Measurements from ENCODE around the gene IWS1. TPM values are rescaled to one million over a fixed set of nuclear protein-coding genes. Genes with fewer than 3 reads are reported as not detected.

IWS1 gene
- total RNA-seq, 1 experiment from 2014 or later, result 46.6 TPM

DNA sequence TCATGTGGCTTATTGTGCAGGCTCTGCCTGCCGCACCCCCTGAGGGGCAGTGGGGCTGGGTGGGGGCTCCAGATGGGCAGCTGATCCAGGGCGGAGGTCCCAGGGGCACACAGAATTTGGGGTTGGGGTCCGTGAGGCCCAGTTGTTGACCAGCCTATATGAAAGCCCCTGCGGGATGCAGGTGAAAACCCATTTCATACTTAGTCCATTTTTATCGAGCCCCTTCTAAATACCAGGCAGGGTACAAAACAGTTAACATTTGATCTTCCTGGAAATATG lies 39.8 kb upstream of the IWS1 start:
- H3K27ac ChIP-seq (ENCODE audit: low read depth, low read length), result no peak overlapping the region
- no TSS peak for BruUV-seq (replicated peaks)
- no peak overlapping the region for H3K4me2 ChIP-seq (ENCODE audit: low read length)
- no peaks in the 10 kb centered on the region for H3K79me2 ChIP-seq (ENCODE audit: insufficient read depth, low read length)
- DNase-seq (ENCODE audit: low read depth, low spot score) (no peak), ATAC-seq (no peak)
- no peak overlapping the region for H3K9ac ChIP-seq (ENCODE audit: low read length)
- H3K9me3 ChIP-seq (ENCODE audit: control insufficient read depth in 1 of 2, insufficient read depth in 1 of 2, low read depth in 1 of 2, low read length in 2 of 2), result no peaks in the 10 kb centered on the region
- H3K9me2 ChIP-seq (ENCODE audit: insufficient read depth), result no peaks in the 10 kb centered on the region
- ChIA-PET POLR2A (no interaction called here), RAD21 (ENCODE audit: low non-redundant PET in 1 of 2, low total read pairs in 2 of 2, uncharacterized antibody in 2 of 2, unreplicated experiment in 2 of 2) (no interaction called here), CTCF (no interaction called here)
- no peak overlapping the region for H3K4me3 ChIP-seq (replicated peaks in 1 of 2; ENCODE audit: low read depth in 1 of 2, low read length in 2 of 2)
- no peaks in the 10 kb centered on the region for H4K20me1 ChIP-seq (ENCODE audit: insufficient read depth)
- H3K4me1 ChIP-seq (ENCODE audit: control insufficient read depth in 1 of 2, insufficient read depth in 2 of 2, low read length in 2 of 2), result peaks cover 0 to 9% of the 10 kb centered on the region in 2 experiments; a peak in 2 of 4 replicates
- no peak overlapping the region for H2AFZ ChIP-seq (ENCODE audit: low read depth, low read length, poor library complexity, severe bottlenecking)
- intact Hi-C loops (cut with micrococcal nuclease), result no loop called here
- no peaks in the 10 kb centered on the region for H3K27me3 ChIP-seq (ENCODE audit: insufficient read depth, low read length)
- no peak for TF ChIP-seq TCF7L2 (IDR thresholded peaks at IDR 0.05; ENCODE audit: borderline replicate concordance, extremely low read depth, insufficient read depth, insufficient read length)
- TF ChIP-seq, protein P1, sequence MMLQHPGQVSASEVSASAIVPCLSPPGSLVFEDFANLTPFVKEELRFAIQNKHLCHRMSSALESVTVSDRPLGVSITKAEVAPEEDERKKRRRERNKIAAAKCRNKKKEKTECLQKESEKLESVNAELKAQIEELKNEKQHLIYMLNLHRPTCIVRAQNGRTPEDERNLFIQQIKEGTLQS (IDR thresholded peaks at IDR 0.05), result no peak
- TF ChIP-seq POLR2AphosphoS5 (IDR thresholded peaks at IDR 0.05; ENCODE audit: low read depth, low read length), result no peak
- no peak for TF ChIP-seq SP1 (IDR thresholded peaks at IDR 0.05; ENCODE audit: low read depth)
- TF ChIP-seq SIN3A (IDR thresholded peaks at IDR 0.05; ENCODE audit: low read depth), result no peak
- TF ChIP-seq ZFX (IDR thresholded peaks at IDR 0.05), result no peak
- TF ChIP-seq, protein P2, sequence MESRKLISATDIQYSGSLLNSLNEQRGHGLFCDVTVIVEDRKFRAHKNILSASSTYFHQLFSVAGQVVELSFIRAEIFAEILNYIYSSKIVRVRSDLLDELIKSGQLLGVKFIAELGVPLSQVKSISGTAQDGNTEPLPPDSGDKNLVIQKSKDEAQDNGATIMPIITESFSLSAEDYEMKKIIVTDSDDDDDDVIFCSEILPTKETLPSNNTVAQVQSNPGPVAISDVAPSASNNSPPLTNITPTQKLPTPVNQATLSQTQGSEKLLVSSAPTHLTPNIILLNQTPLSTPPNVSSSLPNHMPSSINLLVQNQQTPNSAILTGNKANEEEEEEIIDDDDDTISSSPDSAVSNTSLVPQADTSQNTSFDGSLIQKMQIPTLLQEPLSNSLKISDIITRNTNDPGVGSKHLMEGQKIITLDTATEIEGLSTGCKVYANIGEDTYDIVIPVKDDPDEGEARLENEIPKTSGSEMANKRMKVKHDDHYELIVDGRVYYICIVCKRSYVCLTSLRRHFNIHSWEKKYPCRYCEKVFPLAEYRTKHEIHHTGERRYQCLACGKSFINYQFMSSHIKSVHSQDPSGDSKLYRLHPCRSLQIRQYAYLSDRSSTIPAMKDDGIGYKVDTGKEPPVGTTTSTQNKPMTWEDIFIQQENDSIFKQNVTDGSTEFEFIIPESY (IDR thresholded peaks at IDR 0.05; ENCODE audit: extremely low read depth, insufficient replicate concordance, low read length), result no peak
- no peak for TF ChIP-seq POLR2A (IDR thresholded peaks at IDR 0.05; ENCODE audit: borderline replicate concordance, extremely low read depth, insufficient read depth, insufficient read length)
- TF ChIP-seq, protein P3, sequence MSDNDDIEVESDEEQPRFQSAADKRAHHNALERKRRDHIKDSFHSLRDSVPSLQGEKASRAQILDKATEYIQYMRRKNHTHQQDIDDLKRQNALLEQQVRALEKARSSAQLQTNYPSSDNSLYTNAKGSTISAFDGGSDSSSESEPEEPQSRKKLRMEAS (IDR thresholded peaks at IDR 0.05), result no peak
- TF ChIP-seq CBX3 (IDR thresholded peaks at IDR 0.05; ENCODE audit: low read depth), result no peak
- TF ChIP-seq, protein P4, sequence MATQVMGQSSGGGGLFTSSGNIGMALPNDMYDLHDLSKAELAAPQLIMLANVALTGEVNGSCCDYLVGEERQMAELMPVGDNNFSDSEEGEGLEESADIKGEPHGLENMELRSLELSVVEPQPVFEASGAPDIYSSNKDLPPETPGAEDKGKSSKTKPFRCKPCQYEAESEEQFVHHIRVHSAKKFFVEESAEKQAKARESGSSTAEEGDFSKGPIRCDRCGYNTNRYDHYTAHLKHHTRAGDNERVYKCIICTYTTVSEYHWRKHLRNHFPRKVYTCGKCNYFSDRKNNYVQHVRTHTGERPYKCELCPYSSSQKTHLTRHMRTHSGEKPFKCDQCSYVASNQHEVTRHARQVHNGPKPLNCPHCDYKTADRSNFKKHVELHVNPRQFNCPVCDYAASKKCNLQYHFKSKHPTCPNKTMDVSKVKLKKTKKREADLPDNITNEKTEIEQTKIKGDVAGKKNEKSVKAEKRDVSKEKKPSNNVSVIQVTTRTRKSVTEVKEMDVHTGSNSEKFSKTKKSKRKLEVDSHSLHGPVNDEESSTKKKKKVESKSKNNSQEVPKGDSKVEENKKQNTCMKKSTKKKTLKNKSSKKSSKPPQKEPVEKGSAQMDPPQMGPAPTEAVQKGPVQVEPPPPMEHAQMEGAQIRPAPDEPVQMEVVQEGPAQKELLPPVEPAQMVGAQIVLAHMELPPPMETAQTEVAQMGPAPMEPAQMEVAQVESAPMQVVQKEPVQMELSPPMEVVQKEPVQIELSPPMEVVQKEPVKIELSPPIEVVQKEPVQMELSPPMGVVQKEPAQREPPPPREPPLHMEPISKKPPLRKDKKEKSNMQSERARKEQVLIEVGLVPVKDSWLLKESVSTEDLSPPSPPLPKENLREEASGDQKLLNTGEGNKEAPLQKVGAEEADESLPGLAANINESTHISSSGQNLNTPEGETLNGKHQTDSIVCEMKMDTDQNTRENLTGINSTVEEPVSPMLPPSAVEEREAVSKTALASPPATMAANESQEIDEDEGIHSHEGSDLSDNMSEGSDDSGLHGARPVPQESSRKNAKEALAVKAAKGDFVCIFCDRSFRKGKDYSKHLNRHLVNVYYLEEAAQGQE (IDR thresholded peaks at IDR 0.05; ENCODE audit: low read depth), result no peak
- no peak for TF ChIP-seq FOSL1 (IDR thresholded peaks at IDR 0.05; ENCODE audit: low read depth)
- TF ChIP-seq CEBPB (IDR thresholded peaks at IDR 0.05; ENCODE audit: low read depth), result no peak
- no peak for TF ChIP-seq SRF (IDR thresholded peaks at IDR 0.05; ENCODE audit: low read depth)
- TF ChIP-seq YY1 (IDR thresholded peaks at IDR 0.05; ENCODE audit: extremely low read depth, insufficient replicate concordance, low read depth, low read length), result no peak
- no peak for TF ChIP-seq EGR1 (IDR thresholded peaks at IDR 0.05; ENCODE audit: low read depth)
- no peak for TF ChIP-seq EZH2 (IDR thresholded peaks at IDR 0.05)
- TF ChIP-seq ZNF274 (IDR thresholded peaks at IDR 0.05; ENCODE audit: low read depth, low read length), result no peak
- no peak for TF ChIP-seq ELF1 (IDR thresholded peaks at IDR 0.05; ENCODE audit: borderline replicate concordance, low read depth)
- TF ChIP-seq JUND (IDR thresholded peaks at IDR 0.05), result no peak
- no peaks in the 10 kb centered on the region for H3K36me3 ChIP-seq (ENCODE audit: control insufficient read depth in 1 of 2, insufficient read depth in 2 of 2, low read length in 2 of 2)

All from HCT116 (cell line).